ENCODE measurements around the gene SBNO2.
A peak's percentile ranks its signal among the peaks of the same experiment; 100 is the strongest.

The SBNO2 gene

DNA sequence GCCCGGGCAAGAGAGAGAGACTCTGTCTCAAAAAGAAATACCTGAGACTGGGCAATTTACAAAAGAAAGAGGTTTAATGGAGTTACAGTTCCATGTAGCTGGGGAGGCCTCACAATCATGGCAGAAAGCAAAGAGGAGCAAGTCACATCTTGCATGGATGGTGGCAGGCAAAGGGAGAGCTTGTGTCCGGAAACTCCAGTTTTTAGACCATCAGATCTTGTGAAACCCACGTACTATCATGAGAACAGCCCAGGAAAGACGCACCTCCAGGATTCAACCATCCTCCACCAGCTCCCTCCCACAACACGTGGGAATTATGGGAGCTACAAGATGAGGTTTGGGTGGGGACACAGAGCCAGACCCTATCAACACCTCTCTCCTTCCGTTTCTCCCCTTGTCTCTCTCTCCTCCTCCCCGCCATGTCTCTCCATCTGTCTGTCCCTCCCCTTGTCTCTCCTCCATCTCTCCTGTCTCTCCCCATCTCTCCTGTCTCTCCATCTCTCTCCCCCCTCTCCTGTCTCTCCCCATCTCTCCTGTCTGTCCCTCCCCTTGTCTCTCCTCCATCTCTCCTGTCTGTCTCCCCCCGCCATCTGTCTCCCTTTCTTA is 88.9 kb downstream of the SBNO2 start:
- no peak for DNase-seq

DNA sequence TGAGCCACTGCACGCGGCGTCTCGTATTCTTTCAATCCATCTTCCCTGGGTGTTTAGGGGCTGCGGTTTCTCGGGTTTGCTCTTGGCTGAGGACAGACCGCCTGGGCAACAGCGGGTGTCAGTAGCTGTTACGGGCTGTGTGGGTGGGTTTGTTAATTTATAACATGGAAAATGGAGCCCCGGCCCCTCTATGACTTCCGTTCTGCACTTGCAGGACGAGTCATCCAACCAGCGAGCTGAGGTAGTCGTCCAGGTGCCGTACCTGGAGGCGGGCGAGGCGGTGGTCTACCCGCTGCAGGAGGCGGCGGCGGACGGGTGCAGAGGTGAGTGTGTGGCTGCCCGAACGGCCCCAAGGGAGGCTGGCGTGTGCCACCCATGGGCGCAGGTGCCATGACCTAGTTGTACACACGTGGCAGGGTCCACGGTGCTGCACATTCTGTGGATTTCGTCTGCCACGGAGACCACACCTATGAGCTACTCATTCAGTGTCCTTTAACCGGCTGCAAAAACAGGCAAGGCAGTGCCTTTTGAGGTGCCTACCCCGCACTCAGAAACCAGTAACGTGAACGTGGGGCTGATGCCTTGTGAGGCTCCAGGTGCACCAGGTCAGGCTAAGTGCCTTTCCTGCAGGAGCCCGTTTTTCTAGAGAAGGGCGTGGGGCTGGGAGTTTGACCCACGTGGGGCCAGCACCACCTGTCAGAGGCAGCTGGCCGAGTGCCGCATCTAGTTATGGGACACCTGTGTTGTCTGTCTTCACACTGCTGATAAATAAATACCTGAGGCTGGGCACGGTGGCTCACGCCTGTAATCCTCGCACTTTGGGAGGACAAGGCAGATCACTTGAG is 89.8 kb downstream of the SBNO2 start:
- no peak for DNase-seq

DNA sequence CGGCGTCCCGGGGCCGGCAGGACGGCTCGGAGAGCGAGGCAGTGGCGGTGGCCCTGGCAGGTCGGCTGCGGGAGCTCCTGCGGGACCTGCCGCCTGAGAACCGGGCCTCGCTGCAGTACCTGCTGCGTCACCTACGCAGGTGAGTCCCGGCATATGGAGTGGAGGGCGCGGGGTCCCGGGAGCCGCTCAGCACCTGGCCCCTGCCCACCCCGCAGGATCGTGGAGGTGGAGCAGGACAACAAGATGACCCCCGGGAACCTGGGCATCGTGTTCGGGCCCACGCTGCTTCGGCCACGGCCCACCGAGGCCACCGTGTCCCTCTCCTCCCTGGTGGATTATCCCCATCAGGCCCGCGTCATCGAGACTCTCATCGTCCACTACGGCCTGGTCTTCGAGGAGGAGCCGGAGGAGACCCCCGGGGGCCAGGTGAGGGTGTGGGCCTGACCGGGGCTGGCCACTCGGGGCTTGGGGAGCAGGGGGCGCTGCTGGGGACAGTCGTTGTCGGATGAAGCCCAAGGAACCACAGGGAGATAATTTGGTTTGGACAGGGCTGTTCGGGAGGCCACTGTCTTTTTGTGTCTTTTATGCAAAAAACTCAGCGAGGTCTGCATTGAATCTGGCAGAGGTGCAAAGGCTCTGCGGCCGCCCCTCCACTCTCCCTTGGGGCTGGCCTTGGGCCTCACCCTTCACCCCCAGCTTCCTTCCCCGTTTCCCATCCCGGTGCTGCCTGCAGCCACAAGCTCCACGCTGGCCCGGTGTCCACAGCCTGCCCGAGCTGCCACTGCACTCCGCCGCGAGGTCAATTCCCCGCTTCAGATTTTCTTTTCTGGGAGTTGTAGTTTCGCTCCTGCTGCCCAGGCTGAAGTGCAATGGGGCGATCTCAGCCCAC is 90.9 kb downstream of the SBNO2 start:
- no peak for DNase-seq

DNA sequence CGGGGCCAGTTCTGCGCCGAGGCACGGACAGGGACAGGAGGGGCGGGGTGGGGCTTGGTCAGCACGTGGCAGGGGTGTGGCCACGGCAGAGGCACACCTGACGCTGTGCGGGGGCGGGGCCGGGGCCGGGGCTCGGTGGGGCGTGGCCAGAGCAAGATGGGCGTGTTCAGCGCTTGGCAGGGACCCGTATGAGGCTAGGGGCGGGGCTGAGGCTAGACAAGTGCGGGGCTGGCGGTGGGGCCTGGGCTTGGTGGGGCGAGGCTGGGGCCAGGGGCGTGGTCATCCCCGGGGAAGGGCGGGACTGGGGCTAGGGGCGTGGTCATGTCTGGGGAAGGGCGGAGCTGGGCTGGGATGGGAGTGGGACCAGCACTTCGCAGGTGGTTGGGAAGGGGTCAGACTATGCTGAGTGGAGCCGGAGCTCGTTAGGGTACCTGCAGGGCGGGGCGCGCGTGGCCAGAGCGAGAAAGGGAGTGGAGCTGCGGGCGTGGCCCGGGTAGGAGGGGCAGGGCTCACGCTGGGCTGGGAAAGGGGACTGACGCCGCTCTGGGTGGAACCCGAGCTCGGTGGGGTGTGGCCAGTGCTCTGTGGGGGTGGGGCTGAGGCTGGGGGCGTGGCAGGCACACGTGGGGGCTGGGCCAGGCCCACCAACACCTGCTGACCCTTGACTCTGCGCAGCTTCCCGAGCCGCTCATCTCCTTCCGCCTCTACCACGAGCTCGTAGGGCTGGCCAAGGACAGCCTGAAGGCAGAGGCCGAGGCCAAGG is 91.7 kb downstream of the SBNO2 start:
- DNase-seq = peak; percentile 67

DNA sequence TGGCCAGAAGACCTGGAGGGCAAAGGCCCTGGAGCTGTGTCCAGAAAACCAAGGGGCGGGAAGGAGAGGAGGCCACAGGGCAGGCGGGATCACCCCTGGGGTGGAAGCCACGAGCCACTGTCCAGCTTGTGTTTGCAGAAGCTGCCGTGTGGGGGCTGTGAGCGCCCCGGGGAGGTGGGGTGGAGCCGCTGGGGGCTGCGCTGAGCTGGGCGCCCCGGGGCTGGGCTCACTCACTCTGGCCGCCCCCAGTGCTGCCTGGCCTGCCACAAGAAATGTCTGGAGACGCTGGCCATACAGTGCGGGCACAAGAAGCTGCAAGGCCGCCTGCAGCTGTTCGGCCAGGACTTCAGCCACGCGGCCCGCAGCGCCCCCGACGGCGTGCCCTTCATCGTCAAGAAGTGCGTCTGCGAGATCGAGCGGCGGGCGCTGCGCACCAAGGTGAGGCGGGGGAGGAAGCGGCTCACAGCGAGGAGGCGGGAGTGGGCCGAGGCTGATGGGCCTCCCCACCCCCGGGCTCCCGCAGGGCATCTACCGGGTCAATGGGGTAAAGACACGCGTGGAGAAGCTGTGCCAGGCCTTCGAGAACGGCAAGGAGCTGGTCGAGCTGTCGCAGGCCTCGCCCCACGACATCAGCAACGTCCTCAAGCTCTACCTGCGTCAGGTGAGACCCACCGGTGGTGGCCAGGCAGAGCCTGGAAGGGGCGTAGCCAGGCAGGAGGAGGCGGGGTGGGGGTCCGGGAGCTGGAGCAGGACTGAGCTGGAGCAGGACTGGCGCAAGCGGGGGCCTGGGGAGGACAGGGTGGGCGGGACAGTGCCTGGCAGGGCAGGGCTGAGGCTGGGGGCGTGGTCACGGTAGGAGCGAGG is 92.5 kb downstream of the SBNO2 start:
- no peak for DNase-seq

DNA sequence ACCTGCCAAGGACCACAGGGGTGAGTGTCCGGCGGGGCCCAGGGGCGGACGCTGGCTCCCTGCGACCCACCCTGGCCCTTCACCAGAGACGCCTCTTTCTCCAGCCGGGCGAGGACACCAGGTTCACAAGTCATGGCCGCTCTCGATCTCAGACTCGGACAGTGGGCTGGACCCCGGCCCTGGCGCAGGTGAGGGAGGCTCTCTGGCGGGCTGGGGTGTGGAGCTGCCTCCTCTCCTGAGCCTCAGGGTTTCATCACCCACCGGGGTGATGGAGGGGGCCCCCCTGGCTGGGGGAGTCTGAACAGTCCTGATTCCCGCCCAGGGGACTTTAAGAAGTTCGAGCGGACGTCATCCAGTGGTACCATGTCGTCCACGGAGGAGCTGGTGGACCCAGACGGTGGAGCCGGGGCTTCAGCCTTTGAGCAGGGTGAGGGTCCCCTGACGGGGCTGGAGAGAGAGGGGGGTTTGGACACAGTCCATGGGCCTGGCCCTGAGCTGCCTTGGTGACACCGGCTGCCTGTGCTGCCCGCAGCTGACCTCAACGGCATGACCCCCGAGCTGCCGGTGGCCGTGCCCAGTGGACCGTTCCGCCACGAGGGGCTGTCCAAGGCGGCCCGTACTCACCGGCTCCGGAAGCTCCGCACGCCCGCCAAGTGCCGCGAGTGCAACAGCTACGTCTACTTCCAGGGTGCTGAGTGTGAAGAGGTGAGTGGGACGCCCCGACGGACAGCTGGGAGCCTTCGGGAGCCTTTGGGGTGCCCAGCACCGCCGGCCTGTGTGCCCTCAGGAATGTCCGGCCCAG is 93.5 kb downstream of the SBNO2 start:
- DNase-seq = no peak

DNA sequence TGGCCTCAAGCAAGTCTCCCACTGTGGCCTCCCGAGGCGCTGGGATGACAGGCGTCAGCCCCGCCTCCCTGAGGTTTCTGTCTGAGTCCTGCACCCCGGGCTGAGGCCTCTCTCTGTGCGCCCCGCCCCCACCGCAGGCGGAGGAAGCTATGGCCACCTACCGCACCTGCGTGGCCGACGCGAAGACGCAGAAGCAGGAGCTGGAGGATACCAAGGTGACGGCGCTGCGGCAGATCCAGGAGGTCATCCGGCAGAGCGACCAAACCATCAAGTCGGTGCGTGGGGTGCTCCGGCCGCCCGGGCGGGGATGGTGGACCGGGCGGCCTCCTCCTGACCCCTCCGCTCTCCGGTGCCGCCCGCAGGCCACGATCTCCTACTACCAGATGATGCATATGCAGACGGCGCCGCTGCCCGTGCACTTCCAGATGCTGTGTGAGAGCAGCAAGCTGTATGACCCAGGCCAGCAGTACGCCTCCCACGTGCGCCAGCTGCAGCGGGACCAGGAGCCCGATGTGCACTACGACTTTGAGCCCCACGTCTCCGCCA is 94.4 kb downstream of the SBNO2 start:
- DNase-seq = peak; percentile 66

DNA sequence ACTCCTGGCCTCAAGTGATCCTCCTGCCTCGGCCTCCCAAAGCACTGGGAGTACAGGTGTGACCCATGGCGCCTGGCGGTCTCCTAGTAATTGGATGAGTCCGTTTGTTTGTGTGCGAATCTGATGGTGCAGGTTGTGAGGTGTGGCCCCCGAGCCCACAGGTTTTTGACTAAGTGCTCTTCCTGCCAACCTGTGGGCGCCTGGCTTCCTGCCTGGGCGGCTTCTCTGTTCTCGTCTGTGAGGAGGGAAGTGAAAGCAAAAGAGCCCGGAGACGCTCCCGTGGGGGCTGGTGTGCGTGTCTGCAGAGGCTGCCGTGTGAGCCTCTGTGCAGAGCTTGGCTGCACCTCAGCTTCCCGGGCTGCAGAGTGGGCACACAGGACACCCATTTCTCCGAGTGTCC is 97.1 kb downstream of the SBNO2 start:
- DNase-seq = no peak

DNA sequence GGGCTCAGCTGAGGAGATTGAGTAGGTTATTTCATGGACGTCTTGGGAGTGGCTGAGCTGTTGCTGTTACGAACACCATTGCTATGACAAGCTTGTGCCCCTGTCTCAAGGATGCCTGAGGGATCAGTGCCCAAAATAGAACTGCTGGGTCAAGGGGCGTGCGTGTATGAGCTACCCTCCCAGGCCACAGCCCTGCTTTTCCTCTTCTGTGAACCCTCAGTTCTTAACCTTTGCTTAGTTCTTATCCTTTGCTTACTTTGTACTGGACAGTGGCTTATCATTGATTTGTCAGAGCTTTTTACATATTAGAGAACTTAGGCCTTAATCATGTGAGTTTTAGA is 98.1 kb downstream of the SBNO2 start:
- no peak for DNase-seq

DNA sequence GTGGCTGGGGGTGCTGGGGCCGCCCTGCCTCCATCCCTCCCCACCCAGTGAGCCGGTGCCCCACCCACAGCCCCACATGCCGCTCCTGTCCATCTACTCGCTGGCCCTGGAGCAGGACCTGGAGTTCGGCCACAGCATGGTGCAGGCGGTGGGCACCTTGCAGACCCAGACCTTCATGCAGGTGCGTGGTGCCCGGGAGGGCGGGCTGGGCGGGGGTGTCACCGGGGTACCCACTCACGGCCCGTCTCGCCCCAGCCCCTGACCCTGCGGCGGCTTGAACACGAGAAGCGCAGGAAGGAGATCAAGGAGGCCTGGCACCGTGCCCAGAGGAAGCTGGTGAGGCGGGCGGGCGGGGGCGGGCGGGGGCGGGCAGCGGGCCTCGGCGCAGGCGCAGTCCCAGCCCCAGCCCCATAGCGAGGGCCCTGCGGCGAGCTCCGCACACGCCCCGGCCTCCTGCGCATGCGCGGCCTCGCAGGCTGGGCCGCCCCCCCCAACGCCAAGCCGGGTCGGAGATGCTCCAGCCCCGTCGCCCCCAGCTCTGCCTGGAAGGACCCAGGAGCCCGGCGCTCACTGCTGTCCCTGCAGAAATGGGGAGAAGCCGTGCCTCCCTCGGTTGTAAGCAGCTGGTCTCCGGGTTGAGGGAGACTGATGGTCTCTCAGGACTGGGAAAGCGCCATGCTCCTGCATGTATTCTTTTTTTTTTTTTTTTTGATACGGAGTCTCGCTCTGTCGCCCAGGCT is 99.4 kb downstream of the SBNO2 start:
- peak; percentile 56 for DNase-seq

DNA sequence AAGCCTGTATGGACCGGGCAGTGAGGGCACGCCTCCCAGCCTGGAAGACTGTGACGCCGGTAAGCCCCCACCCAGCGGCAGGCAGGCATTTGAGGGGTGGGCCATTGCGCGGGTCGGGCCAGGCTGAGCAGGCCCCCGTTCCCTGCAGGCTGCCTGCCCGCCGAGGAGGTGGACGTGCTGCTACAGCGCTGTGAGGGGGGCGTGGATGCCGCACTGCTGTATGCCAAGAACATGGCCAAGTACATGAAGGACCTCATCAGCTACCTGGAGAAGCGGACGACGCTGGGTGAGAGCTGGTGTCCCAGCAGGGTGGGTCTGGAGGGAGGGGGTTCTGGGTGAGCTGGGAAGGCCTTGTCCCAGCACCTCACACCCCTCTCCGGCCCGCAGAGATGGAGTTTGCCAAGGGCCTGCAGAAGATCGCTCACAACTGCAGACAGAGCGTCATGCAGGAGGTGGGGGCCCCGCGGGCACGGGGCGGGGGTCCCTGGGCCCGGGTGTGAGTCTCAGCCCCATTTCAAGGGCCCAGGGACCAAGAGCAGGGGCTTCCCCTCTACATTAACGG is 100.0 kb downstream of the SBNO2 start:
- no peak for DNase-seq

DNA sequence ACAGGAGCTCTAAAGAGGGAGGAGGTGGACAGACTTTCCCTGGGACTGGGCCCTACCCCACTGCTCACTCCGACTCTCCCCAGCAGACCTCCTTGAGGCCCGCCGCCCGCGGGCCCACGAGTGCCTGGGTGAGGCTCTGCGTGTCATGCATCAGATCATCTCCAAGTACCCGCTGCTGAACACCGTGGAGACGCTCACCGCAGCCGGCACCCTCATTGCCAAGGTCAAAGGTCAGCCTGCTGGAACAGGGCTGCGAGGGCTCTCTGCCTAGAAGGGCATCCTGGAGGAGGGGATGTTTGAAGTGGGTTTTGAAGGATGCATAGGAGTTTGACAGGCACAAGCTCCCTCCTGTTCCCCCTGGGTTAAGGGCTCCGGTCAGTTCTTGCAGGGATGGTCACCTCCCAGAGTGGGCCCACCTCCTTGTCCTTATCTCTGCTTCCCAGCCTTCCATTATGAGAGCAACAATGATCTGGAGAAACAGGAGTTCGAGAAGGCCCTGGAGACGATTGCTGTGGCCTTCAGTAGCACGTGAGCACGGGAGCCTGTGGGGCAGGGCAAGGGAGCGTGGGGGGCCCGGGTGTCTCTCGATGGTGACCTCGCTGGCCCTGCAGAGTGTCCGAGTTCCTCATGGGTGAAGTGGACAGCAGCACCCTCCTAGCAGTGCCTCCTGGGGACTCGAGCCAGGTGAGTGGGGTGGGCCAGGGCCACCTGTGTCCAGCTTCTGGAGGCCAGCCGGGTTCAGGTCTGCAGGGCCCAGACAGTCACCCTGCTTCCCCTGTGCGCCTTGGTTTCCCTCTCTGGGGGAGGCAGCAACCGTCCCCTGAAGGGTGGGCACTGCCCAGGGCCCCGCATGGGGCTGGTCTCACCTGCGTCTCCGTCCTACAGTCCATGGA is 100.8 kb downstream of the SBNO2 start:
- no peak for DNase-seq

DNA sequence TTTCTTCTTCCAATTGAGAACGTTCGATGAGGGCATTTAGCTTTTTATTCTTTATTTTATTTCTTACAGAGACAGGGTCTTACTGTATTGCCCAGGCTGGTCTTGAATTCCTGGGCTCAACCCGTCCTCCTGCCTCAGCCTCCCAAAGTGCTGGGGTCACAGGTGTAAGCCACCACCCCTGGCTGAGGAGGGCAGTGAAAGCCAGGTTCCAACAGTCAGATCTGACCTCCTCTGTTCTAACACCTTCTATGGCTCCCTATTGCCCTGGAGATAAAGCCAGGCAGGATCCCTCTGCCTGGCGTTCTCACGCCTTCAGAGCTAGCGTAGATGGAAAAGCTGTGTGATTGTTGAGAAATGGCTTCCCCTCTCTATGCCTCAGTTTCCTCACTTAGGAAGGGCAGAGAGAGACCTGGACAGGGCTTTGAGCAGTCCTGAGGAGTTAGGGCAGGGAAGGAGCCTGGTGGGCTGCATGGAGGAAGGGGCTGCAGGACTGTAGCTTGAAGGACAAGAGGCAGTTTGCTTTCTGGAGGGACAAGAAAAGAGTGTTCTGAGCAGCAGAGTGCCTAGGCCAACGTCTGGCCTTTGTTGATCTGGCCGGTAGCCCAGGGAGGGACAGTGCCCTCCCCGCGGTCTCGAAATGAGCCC is 101.6 kb downstream of the SBNO2 start:
- DNase-seq = no peak

DNA sequence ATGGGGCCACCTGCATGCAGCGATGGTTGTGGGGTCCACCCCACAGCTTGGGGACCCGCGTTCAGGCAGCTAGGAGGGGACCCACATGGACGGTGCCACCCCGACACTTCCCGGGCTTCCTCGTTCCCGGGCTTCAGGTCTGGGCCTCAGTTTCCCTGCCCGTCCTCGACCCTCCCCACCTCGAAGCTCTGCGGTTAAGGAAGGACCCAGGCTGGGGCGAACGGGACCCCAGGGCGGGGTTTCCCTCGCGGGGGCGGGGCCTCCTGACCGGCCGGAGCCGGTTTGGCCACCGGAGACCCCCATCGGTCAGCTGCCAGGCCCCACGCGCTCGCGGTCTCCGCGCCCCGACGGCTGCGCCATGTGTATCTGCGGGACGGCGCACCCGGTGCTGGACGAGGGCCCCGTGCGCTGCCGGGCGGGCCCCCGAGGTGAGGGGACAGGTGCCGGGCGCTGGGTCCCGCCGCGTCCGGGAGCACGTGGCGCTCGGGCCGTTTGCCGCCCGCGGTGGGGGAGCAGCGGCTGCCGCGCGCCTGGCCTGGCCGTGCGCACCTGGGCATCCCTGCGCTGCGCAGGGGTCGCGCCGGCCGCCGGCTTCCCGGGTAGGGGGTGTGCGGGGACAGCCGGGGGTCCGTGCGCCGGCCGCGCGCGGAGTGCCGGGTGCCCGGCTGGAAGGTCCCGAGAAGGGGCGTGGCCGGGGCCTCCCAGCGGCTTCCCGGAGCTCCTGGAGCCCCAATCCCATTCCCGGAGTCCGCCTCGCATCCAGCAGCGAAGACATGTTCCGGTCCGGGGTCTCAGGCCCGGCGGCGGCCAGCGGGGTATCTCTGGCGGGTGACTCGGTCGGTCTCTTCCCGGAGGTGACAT is 102.9 kb downstream of the SBNO2 start:
- no peak for DNase-seq

DNA sequence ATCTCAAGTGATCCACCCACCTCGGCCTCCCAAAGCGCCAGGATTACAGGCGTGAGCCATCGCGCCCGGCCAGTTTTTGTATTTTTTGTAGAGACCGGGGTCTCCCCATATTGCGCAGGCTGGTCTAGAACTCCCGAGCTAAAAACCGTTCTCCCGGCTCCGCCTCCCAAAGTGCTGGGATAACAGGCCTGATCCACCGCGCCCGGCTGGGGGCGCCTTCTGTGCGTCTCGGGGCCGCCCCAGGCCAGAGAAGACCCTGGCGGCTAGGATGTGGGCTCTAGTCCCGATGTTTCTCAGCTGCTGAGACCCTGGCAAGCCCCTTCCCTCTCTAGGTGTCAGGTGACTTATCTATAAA is 103.5 kb downstream of the SBNO2 start:
- no peak for DNase-seq

DNA sequence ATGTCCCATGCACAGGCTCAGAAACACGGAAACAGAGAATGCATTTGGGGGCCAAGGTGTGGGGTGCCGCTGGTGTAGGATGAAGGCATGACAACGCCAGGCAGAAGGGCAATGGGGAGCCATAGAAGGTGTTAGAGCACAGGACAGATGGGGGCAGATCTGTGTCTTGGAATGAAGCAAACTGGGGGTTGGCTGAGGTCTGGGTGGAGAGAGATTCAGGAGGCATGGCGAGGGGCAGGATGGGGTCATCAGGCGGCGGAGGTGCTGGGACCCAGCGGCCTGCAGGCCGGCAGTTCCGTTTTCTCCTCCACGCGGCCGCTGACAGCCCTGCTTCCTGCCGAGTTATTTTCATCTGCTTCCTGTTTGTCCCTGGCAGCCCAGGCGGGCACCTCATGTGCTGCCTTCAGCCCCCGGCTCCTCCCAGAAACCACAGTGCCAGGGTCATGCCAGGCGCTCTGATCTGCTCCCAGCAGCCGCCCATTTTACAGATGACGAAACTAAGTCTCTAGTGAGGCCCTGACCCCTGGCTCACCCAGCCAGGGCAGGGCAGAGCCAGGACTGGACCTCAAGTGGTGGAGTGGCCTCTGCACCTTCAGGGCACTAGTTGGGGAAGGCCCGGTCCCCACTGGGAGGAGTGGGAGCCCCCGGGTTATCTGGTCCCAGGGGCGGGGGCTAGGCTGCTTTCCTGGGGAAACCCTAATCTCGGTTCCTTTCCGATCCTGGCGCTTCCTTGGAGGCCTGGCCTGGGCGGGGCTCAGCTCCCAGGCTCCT is 104.9 kb downstream of the SBNO2 start:
- no peak for DNase-seq

Measured in NCI-H510A treated with DMSO at 0.1 percent for 48 hours (cell line).